Ovary (tissue), 9 donors: ENCODE data around the gene CNTN5. TPM values are rescaled to one million over a fixed set of nuclear protein-coding genes. Genes with fewer than 3 reads are reported as not detected.

Experiments
- DNase-seq, 5 donors: peaks; one replicate each; pipeline ENCODE4 v3.0.0-alpha.2; 2019 to 2020
- H3K27ac ChIP-seq, 2 donors: fragments of 200-600 bp; one replicate each; pipeline versions ENCODE4 v1.5.1 to v1.8.0; 2019 to 2022
- H3K27me3 ChIP-seq: fragments of 200-600 bp; one replicate; pipeline ENCODE4 v1.8.0; 2022
- H3K36me3 ChIP-seq: fragments of 200-600 bp; sonication (generic); one replicate; pipeline ENCODE4 v1.5.1; 2019
- H3K4me1 ChIP-seq: one replicate; pipeline ENCODE4 v1.8.1; 2013; ENCODE audit warnings: mild to moderate bottlenecking, moderate library complexity; ENCODE audit not compliant: insufficient read depth
- H3K4me3 ChIP-seq: fragments of 200-600 bp; sonication (generic); one replicate; pipeline ENCODE4 v1.5.1; 2017
- H3K9me3 ChIP-seq, 2 donors: fragments of 200-600 bp in 1 of 2; sonication (generic) in 1 of 2; one replicate each; pipeline versions ENCODE4 v1.5.1 to v1.8.1; 2013 to 2019; ENCODE audit warnings: mild to moderate bottlenecking in 1 of 2, moderate library complexity in 1 of 2
- CTCF ChIP-seq, 3 donors: fragments of 450-650 bp in 2 of 3; fragments of 200-600 bp in 1 of 3; IDR thresholded peaks; one replicate each; pipeline versions ENCODE4 v1.5.1 to v1.8.0; 2016 to 2022; ENCODE audit warnings: antibody characterized with exemption in 3 of 3, mild to moderate bottlenecking in 1 of 3
- EP300 ChIP-seq: sonication (generic); formaldehyde crosslinking; IDR thresholded peaks from one replicate; pipeline ENCODE4 v1.6.1; 2017; ENCODE audit warnings: antibody characterized with exemption
- POLR2A ChIP-seq: fragments of 450-650 bp; IDR thresholded peaks from one replicate; pipeline ENCODE4 v1.6.1; 2017; ENCODE audit warnings: antibody characterized with exemption, mild to moderate bottlenecking, moderate library complexity
- WGBS, 3 donors: extraction: QIAGEN DNeasy Blood & Tissue Kit in 1 of 3; methylation state at CpG; one replicate each; pipeline versions ENCODE4 v1.1.5 to v1.1.7; 2013 to 2017; 5-methylcytosine and 5-hydroxymethylcytosine counted together
- intact Hi-C, 4 donors: fragments of 100-400 bp; cut with DNase I; formaldehyde crosslinking; loops; one replicate each; pipeline versions ENCODE4 v1.11.0 to v1.15.1; 2022 to 2023
- polyA plus RNA-seq, 2 donors: library from polyadenylated mRNA; stranded (reverse); fragments of 200-250 nt in 1 of 2; fragments of 350-450 nt in 1 of 2; fragmentation: Illumina TruSeq in 1 of 2; extraction: RNeasy Lipid Tissue Mini Kit (QIAGEN cat#74804) in 1 of 2; gene quantifications; one replicate each; pipeline ENCODE4 v1.2.3, GENCODE V29; 2013 to 2014
- total RNA-seq, 7 donors: library from RNA; depleted of rRNA in 2 of 7; stranded (reverse); fragments of >200 nt in 2 of 7; fragmentation: NEBNext Ultra II Directional in 3 of 7; extraction: Animal tissue kit (Norgen Biotek cat#: 25700) in 3 of 7; gene quantifications; one replicate each; pipeline versions ENCODE4 v1.1.0 to v1.2.4, GENCODE V29; 2016 to 2023
- donor health status: DM: no; HTN: no; CAD: no; lungs with moderate emphysema.
- donor health status: DM: no; HTN: no; CAD: no.
- donor health status: Bipolar disorder and iron deficiency.
- donor health status: DM: yes; HTN: yes; CAD: no.
- donor health status: DM: no; HTN: no; CAD: no.
- donor health status: DM: yes; HTN: yes; CAD: no.

The CNTN5 gene
- total and polyA plus RNA-seq, 9 donors: 0.02 to 1.1 (median 0.15) TPM; not detected in 5

- no peak for DNase-seq
- no peak overlapping the region for H3K27ac ChIP-seq
- WGBS, 3 donors: 35 to 40% (median 36%) methylated on average over 4 of the region's 4 CpGs
- H3K36me3 ChIP-seq: no peaks in the 10 kb centered on the region
- H3K4me1 ChIP-seq: no peaks in the 10 kb centered on the region
- H3K9me3 ChIP-seq: no peaks in the 10 kb centered on the region
- H3K27me3 ChIP-seq: no peaks in the 10 kb centered on the region
- intact Hi-C loops: no loop called here
- TF ChIP-seq POLR2A: no peak
- no peak for TF ChIP-seq EP300
- TF ChIP-seq CTCF (IDR thresholded peaks at IDR 0.05): no peak
- no peak overlapping the region for H3K4me3 ChIP-seq
These were observed 564.9 kb downstream of the CNTN5 start for GRCh38 chr11:99585606-99586005.

DNA sequence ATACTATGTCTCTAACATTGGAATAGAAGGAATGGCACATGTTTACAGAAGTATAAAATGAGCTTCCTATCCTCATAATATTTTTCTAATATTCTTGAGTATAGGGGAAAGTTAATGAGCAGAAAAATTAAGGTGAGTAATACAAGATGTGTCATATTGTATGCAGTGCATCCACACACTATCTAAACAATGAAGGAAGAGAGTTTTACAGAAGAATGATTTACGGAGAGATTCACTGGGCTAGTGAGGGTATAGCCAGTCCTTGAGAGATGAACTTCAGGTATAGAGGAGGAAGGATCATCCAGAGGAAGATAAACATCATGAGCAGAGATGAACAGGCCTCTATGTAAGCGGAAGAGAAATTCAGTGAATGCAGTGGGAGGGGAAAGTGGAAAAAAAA, 569.0 kb downstream of the CNTN5 start:
- DNase-seq: no peak
- Histone ChIP-seq H3K36me3 (no peaks in the 10 kb centered on the region), H3K4me3 (no peak overlapping the region), H3K27ac (no peak overlapping the region), H3K4me1 (no peaks in the 10 kb centered on the region), H3K9me3 (no peaks in the 10 kb centered on the region), H3K27me3 (no peaks in the 10 kb centered on the region)
- no peak for TF ChIP-seq POLR2A
- no peak for TF ChIP-seq CTCF (IDR thresholded peaks at IDR 0.05)
- TF ChIP-seq EP300: no peak
- intact Hi-C loops: no loop called here
- 73 to 82% (median 76%) methylated on average over 2 of the region's 2 CpGs for WGBS, 3 donors

DNA sequence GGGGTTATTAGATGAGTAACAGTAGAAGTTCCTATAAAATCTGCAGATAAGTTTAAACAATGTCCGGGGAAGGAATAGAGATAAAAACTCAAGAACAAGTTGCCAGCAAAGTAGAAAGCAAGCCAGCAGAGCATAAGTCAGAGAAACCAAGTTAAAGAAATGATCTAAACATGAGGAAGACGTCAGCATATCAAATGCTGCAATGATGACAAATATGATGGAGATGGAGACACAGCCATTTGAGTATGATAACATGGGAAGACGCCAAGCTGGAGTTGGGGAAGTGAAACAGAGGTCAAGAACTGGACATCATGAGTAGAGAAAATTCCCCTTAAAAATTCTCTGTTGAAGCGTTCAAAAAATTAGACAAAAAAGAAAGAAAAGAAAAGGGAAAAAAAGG, 571.5 kb downstream of the CNTN5 start:
- Histone ChIP-seq H3K4me3 (no peak overlapping the region), H3K27ac (no peak overlapping the region), H3K9me3 (no peaks in the 10 kb centered on the region), H3K4me1 (no peaks in the 10 kb centered on the region), H3K36me3 (no peaks in the 10 kb centered on the region), H3K27me3 (no peaks in the 10 kb centered on the region)
- 50 to 53% (median 53%) methylated on average over 4 of the region's 4 CpGs for WGBS, 3 donors
- TF ChIP-seq POLR2A (no peak), CTCF (IDR thresholded peaks at IDR 0.05) (no peak), EP300 (no peak)
- intact Hi-C loops: no loop called here
- no peak for DNase-seq

DNA sequence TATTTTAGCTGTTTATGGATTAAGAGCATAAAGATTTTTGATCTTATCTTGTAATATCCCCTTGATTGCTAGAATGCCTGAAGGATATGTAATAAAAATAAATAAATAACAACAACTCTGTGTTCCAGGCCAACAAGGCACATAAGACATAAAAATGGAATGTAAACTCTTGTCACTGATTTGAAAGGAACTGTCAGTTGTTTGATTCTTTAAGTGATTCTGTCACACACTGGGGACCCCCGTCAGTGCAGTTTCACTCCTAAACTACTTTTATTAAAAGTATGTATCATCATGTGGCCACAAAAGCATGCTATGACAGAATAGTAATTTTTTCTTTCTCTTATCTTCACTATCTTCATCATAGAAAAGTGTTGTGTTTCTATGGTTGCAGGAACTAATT, 572.4 kb downstream of the CNTN5 start:
- Histone ChIP-seq H3K27ac (no peak overlapping the region), H3K9me3 (no peaks in the 10 kb centered on the region), H3K36me3 (no peaks in the 10 kb centered on the region), H3K4me1 (no peaks in the 10 kb centered on the region), H3K4me3 (no peak overlapping the region), H3K27me3 (no peaks in the 10 kb centered on the region)
- intact Hi-C loops: no loop called here
- TF ChIP-seq EP300 (no peak), CTCF (IDR thresholded peaks at IDR 0.05) (no peak), POLR2A (no peak)
- whole genome bisulfite sequencing, 3 donors: 63 to 78% (median 67%) methylated on average over 1 of the region's 1 CpG
- no peak for DNase-seq

DNA sequence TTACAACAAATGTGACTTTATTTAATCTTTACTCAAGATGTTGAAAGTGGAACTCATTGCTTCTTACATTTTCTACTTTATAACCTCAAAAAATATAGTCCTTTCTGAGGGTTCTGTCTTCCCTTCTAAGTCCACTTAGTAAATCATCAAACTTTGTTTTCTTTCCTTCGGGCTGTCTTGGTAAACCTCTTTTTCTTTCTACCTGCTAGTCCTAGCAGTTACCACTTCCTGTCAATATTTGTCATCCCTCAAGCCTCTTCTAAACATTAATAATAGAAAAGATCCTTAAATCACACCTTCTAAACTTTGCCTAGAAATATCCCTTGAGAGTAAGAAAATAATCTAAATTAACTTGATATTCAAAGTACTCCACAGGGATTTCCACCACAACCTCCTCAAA, 580.4 kb downstream of the CNTN5 start:
- intact Hi-C loops: no loop called here
- WGBS, 3 donors: 73 to 92% (median 78%) methylated on average over 1 of the region's 1 CpG
- no peak for DNase-seq
- Histone ChIP-seq H3K9me3 (no peaks in the 10 kb centered on the region), H3K4me1 (no peaks in the 10 kb centered on the region), H3K27ac (no peak overlapping the region), H3K4me3 (no peak overlapping the region), H3K36me3 (no peaks in the 10 kb centered on the region), H3K27me3 (no peaks in the 10 kb centered on the region)
- no peak for TF ChIP-seq EP300
- TF ChIP-seq POLR2A: no peak
- no peak for TF ChIP-seq CTCF (IDR thresholded peaks at IDR 0.05)
